Loucy (cell line): Measurements from ENCODE around the gene DCAF17.
"Not testable (repeated sequence)": the region's sequence is repeated elsewhere in the genome, so short reads cannot be mapped to it uniquely, and the experiment has no call there.

Source experiments
- H2AFZ ChIP-seq: fragments of 200-600 bp; sonication (generic); 2 replicates; pipeline ENCODE4 v1.6.0; 2016; ENCODE audit warnings: antibody characterized with exemption, mild to moderate bottlenecking, low read length, moderate library complexity
- H3F3A ChIP-seq: fragments of 200-600 bp; 2 replicates; pipeline ENCODE4 v1.6.0; 2016; ENCODE audit warnings: antibody characterized with exemption, low read depth, mild to moderate bottlenecking
- H3K27me3 ChIP-seq: fragments of 200-600 bp; sonication (generic); 2 replicates; pipeline ENCODE4 v1.6.1; 2014; ENCODE audit warnings: low read length, mild to moderate bottlenecking; ENCODE audit not compliant: insufficient read depth, poor library complexity, severe bottlenecking
- H3K36me3 ChIP-seq: fragments of 200-600 bp; sonication (generic); 2 replicates; pipeline ENCODE4 v1.6.1; 2016; ENCODE audit warnings: low read length; ENCODE audit not compliant: insufficient read depth
- H3K4me1 ChIP-seq: fragments of 200-600 bp; sonication (generic); 2 replicates; pipeline ENCODE4 v1.5.1; 2014; ENCODE audit warnings: low read length, mild to moderate bottlenecking; ENCODE audit not compliant: insufficient read depth, poor library complexity, severe bottlenecking
- H3K4me2 ChIP-seq: fragments of 200-600 bp; sonication (generic); 2 replicates; pipeline ENCODE4 v1.6.0; 2014; ENCODE audit warnings: antibody characterized with exemption, low read length, low read depth, mild to moderate bottlenecking; ENCODE audit not compliant: poor library complexity, severe bottlenecking
- H3K4me3 ChIP-seq: fragments of 200-600 bp; sonication (generic); 2 replicates; pipeline ENCODE4 v1.5.1; 2014; ENCODE audit warnings: low read length, mild to moderate bottlenecking, mixed read lengths; ENCODE audit not compliant: poor library complexity, severe bottlenecking
- H3K79me2 ChIP-seq: fragments of 200-600 bp; sonication (generic); 2 replicates; pipeline ENCODE4 v1.6.1; 2014; ENCODE audit warnings: low read length; ENCODE audit not compliant: insufficient read depth
- H3K9ac ChIP-seq: fragments of 200-600 bp; sonication (generic); 2 replicates; pipeline ENCODE4 v1.6.0; 2014; ENCODE audit warnings: mild to moderate bottlenecking, low read depth, low read length, moderate library complexity; ENCODE audit not compliant: poor library complexity, severe bottlenecking
- H3K9me2 ChIP-seq: fragments of 200-600 bp; sonication (generic); replicated peaks from 2 replicates; pipeline ENCODE4 v1.6.1; 2016; ENCODE audit warnings: low read depth, low read length, mixed read lengths
- H3K9me3 ChIP-seq: fragments of 200-600 bp; sonication (generic); 2 replicates; pipeline ENCODE4 v1.6.1; 2014; ENCODE audit warnings: mild to moderate bottlenecking, antibody characterized with exemption, low read length, low read depth; ENCODE audit not compliant: insufficient read depth
- H4K20me1 ChIP-seq: fragments of 200-600 bp; sonication (generic); 2 replicates; pipeline ENCODE4 v1.6.0; 2014; ENCODE audit warnings: antibody characterized with exemption, low read length, mild to moderate bottlenecking; ENCODE audit not compliant: insufficient read depth, poor library complexity, severe bottlenecking
- EZH2phosphoT487 ChIP-seq: fragments of 200-600 bp; IDR thresholded peaks from 2 replicates; pipeline ENCODE4 v1.6.1; 2018; ENCODE audit warnings: antibody characterized with exemption, mild to moderate bottlenecking, moderate library complexity, borderline replicate concordance
- TF ChIP-seq, protein P1 (sequence below): fragments of 200-600 bp; sonication (generic); conservative IDR thresholded peaks from 2 replicates; pipeline ENCODE4 v1.5.1; 2014; ENCODE audit warnings: mild to moderate bottlenecking, antibody characterized with exemption, low read length

Gene DCAF17

DNA sequence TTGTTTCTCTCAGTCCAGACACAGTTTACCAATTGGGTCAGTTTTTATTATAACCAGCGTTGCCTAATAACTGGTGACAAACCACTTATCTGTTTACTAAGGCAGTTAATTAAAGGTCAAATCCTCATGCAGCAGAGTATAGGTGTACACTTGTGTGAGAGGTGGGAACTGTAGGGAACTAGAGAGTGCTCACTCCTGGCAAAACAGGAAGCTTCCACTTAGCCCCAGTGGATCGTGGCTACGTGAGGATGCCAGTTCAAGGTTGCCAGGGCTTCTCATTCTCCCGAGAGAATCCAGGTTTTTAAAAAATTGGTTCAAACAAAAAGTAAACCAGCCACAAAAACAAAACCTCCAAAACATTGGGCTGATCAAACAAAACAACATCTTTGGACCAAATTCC lies 96.4 kb downstream of the DCAF17 start:
- no peak overlapping the region for H3K4me2 ChIP-seq
- H3K36me3 ChIP-seq: no peaks in the 10 kb centered on the region
- H3K79me2 ChIP-seq: peaks cover 23% of the 10 kb centered on the region
- H3K9me3 ChIP-seq: no peaks in the 10 kb centered on the region; the same call in 1 of the 2 replicates
- no peak overlapping the region for H3K4me3 ChIP-seq
- H3K9ac ChIP-seq: no peak overlapping the region
- TF ChIP-seq, protein P1, sequence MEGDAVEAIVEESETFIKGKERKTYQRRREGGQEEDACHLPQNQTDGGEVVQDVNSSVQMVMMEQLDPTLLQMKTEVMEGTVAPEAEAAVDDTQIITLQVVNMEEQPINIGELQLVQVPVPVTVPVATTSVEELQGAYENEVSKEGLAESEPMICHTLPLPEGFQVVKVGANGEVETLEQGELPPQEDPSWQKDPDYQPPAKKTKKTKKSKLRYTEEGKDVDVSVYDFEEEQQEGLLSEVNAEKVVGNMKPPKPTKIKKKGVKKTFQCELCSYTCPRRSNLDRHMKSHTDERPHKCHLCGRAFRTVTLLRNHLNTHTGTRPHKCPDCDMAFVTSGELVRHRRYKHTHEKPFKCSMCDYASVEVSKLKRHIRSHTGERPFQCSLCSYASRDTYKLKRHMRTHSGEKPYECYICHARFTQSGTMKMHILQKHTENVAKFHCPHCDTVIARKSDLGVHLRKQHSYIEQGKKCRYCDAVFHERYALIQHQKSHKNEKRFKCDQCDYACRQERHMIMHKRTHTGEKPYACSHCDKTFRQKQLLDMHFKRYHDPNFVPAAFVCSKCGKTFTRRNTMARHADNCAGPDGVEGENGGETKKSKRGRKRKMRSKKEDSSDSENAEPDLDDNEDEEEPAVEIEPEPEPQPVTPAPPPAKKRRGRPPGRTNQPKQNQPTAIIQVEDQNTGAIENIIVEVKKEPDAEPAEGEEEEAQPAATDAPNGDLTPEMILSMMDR: no peak
- TF ChIP-seq EZH2phosphoT487: no peak
- peaks cover 2% of the 10 kb centered on the region for H3K4me1 ChIP-seq
- H3F3A ChIP-seq: no peaks in the 10 kb centered on the region
- no peaks in the 10 kb centered on the region for H4K20me1 ChIP-seq
- no peaks in the 10 kb centered on the region for H3K9me2 ChIP-seq
- no peak overlapping the region for H2AFZ ChIP-seq
- H3K27me3 ChIP-seq: no peaks in the 10 kb centered on the region

DNA sequence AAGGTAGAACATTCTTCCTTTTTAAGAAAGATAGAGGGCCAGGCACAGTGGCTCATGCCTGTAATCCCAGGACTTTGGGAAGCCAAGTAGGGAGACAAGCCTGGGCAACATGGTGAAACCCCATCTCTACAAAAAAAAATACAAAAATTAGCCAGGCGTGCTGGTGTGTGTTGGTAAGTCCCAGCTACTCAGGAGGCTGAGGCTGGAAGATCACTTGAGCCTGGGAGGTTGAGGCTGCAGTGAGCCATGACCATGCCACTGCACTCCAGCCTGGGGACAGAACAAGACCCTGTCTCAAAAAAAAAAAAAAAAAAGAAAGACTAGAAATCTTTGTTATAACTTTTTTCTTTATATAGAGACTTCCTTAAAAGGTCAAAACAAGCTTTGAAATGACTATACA lies 96.8 kb downstream of the DCAF17 start:
- H3K79me2 ChIP-seq: peaks cover 20% of the 10 kb centered on the region; the same call in 1 of the 2 replicates
- H2AFZ ChIP-seq, H3K9ac ChIP-seq, H3K36me3 ChIP-seq, H3K4me3 ChIP-seq, H3K4me2 ChIP-seq, H4K20me1 ChIP-seq, H3K27me3 ChIP-seq, H3K4me1 ChIP-seq, H3F3A ChIP-seq, H3K9me2 ChIP-seq, H3K9me3 ChIP-seq: not testable (repeated sequence)

DNA sequence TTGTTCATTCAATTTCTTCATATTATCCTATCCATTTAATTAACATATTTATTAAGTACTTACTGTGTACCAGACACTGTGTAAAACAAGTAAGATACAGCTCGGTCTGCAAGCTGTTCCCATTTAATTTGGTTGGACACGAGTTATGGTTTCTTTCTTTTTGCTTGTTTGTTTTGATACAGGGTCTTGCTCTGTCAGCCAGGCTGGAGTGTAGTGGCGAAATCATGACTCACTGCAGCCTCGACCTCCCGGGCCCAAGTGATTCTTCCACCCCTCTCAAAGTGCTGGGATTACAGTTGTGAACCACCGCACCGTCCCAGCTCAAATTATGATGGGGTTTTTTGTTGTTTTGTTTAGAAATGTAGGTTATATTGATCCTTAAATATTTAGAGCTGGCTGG lies 97.3 kb downstream of the DCAF17 start:
- no peaks in the 10 kb centered on the region for H3K4me1 ChIP-seq
- no peaks in the 10 kb centered on the region for H3K36me3 ChIP-seq
- no peaks in the 10 kb centered on the region for H3K27me3 ChIP-seq
- TF ChIP-seq, protein P1: no peak
- no peak for TF ChIP-seq EZH2phosphoT487
- no peak overlapping the region for H3K4me3 ChIP-seq
- H3K4me2 ChIP-seq: no peak overlapping the region
- no peak overlapping the region for H2AFZ ChIP-seq
- H3F3A ChIP-seq: no peaks in the 10 kb centered on the region
- no peaks in the 10 kb centered on the region; the same call in 1 of the 2 replicates for H3K9me3 ChIP-seq
- H3K9ac ChIP-seq: no peak overlapping the region
- H4K20me1 ChIP-seq: no peaks in the 10 kb centered on the region
- H3K9me2 ChIP-seq: no peaks in the 10 kb centered on the region
- peaks cover 20% of the 10 kb centered on the region; the same call in 1 of the 2 replicates for H3K79me2 ChIP-seq

DNA sequence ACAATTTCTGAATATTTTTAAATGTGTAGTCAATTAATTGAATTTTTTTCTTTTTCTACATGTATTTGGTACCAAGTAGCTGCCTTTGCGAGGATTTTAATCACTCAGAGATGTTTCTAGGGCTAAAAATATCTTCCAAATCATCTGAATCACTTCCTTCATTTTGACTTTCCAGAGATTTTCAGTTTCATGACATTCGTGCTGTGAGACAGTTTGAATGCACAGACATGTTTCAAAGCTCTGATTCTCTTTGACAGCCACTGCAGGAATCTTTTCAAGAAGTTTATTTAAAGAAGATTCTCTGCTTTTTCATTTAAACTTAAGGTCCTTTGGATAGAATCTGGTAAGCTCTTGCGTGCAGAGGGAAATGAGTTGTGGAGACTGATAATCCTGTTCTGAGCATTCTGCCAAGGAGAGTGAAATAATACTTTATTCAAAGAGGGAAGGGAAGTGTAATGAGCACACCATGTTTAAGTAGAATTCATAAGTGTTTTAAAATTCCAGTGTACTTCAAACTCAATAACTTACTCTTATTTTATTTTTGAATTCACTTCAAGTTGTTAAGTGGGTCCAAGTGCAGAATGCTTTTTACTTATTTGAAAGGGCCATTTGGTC lies 97.9 kb downstream of the DCAF17 start:
- Histone ChIP-seq H3K27me3 (no peaks in the 10 kb centered on the region), H3K79me2 (peaks cover 18% of the 10 kb centered on the region; the same call in 1 of the 2 replicates), H3K4me3 (no peak overlapping the region), H4K20me1 (no peaks in the 10 kb centered on the region), H2AFZ (no peak overlapping the region), H3K9ac (no peak overlapping the region), H3K36me3 (no peaks in the 10 kb centered on the region), H3K4me1 (no peaks in the 10 kb centered on the region), H3K9me3 (no peaks in the 10 kb centered on the region; the same call in 1 of the 2 replicates), H3F3A (no peaks in the 10 kb centered on the region), H3K9me2 (no peaks in the 10 kb centered on the region), H3K4me2 (no peak overlapping the region)
- no peak for TF ChIP-seq EZH2phosphoT487
- TF ChIP-seq, protein P1: no peak
